Caco-2 (cell line): ENCODE measurements around the gene RETREG1. TPM values are rescaled to one million over a fixed set of nuclear protein-coding genes. Genes with fewer than 3 reads are reported as not detected.

Experiments
- BruUV-seq: library from RNA; stranded (reverse); fragments of 400-500 nt; replicated peaks from 2 replicates; lab custom pipeline; 2021; lab: Mats Ljungman, UMichigan
- CTCF ChIA-PET: fragments of 300-600 bp; sonication (Branson Sonifier 250); formaldehyde crosslinking; loops from one replicate; lab custom pipeline; 2022; ENCODE audit warnings: antibody characterized with exemption; lab: Charles Lee
- POLR2A ChIA-PET: fragments of 300-600 bp; sonication (Branson Sonifier 250); formaldehyde crosslinking; loops from one replicate; lab custom pipeline; 2022; ENCODE audit warnings: antibody characterized with exemption; lab: Charles Lee
- DNase-seq, 2 experiments: peaks; one replicate each; pipeline versions ENCODE4 v3.0.0 to v3.0.0-alpha.2; 2020 to 2022
- H3K27me3 ChIP-seq: replicated peaks from 2 replicates; pipeline ENCODE4 v1.6.0; 2011; ENCODE audit warnings: low read length; ENCODE audit not compliant: control insufficient read depth, insufficient read depth
- H3K36me3 ChIP-seq: 2 replicates; pipeline ENCODE4 v1.5.1; 2011; ENCODE audit warnings: low read length; ENCODE audit not compliant: control insufficient read depth, insufficient read depth
- H3K4me1 ChIP-seq: fragments of 250-450 bp; sonication (Bioruptor Pico); 2 replicates; pipeline ENCODE4 v1.5.1; 2020; ENCODE audit warnings: mild to moderate bottlenecking
- H3K4me3 ChIP-seq: 2 replicates; pipeline ENCODE4 v1.5.1; 2011; ENCODE audit warnings: low read depth, mild to moderate bottlenecking, control low read depth, low read length
- H3K9me3 ChIP-seq: fragments of 250-450 bp; sonication (Bioruptor Pico); 2 replicates; pipeline ENCODE4 v1.5.1; 2020; ENCODE audit warnings: mild to moderate bottlenecking, moderate library complexity
- H3K27ac Mint-ChIP-seq: one replicate; pipeline ENCODE4 v1.8.0; 2022; ENCODE audit warnings: mixed read lengths; ENCODE audit not compliant: unreplicated experiment
- H3K27me3 Mint-ChIP-seq: one replicate; pipeline ENCODE4 v1.8.0; 2022; ENCODE audit warnings: mixed read lengths; ENCODE audit not compliant: insufficient read depth, unreplicated experiment
- H3K36me3 Mint-ChIP-seq: one replicate; pipeline ENCODE4 v1.8.0; 2022; ENCODE audit warnings: mild to moderate bottlenecking, mixed read lengths; ENCODE audit not compliant: insufficient read depth, unreplicated experiment
- H3K4me1 Mint-ChIP-seq: one replicate; pipeline ENCODE4 v1.8.0; 2022; ENCODE audit warnings: low read depth, mixed read lengths; ENCODE audit not compliant: unreplicated experiment
- H3K4me3 Mint-ChIP-seq: one replicate; pipeline ENCODE4 v1.8.0; 2022; ENCODE audit warnings: mild to moderate bottlenecking, moderate library complexity, mixed read lengths; ENCODE audit not compliant: unreplicated experiment
- H3K9me3 Mint-ChIP-seq: one replicate; pipeline ENCODE4 v1.8.0; 2022; ENCODE audit warnings: mixed read lengths; ENCODE audit not compliant: unreplicated experiment
- CTCF ChIP-seq, 2 experiments: fragments of 200-600 bp in 1 of 2; IDR thresholded peaks; 1 replicate in 1 of 2; 2 replicates in 1 of 2; pipeline versions ENCODE4 v1.5.1 to v1.8.0; 2011 to 2022; ENCODE audit warnings: antibody characterized with exemption in 1 of 2, control low read depth in 1 of 2, inconsistent platforms in 1 of 2, low read depth in 1 of 2, low read length in 1 of 2, mild to moderate bottlenecking in 1 of 2, moderate library complexity in 1 of 2; ENCODE audit not compliant: insufficient read depth in 1 of 2, severe bottlenecking in 1 of 2, unreplicated experiment in 1 of 2
- intact Hi-C: fragments of 100-400 bp; cut with micrococcal nuclease; formaldehyde crosslinking; loops from one replicate; pipeline ENCODE4 v1.10.0; 2022; ENCODE audit not compliant: unreplicated experiment
- total RNA-seq: library from RNA; stranded (reverse); gene quantifications from 2 replicates; pipeline ENCODE4 v1.2.3, GENCODE V29; 2022

Gene RETREG1
- total RNA-seq, 1 experiment from 2014 or later: 15.1 TPM

DNA sequence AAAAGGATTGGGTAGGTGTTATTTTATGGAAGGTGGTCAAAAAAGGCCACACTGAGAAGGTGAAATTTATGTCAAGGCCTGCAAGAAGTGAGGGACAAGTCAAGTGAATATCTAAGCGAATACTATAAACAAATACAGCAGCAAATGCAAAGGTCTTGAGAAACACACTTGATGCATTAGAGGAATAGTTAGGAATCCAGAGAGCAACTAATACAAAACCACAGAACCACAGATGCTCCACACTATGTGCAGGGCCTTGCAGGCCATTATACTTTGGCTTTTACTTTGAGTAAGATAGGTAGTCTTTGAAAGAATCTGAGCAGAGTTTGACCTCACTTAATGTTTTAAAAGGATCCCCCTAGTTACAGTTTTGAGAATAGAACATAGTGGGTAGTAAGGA is 155.8 kb downstream of the RETREG1 start:
- ChIA-PET POLR2A (no interaction called here), CTCF (no interaction called here)
- no peak overlapping the region for H3K4me3 ChIP-seq
- H3K9me3 ChIP-seq: no peaks in the 10 kb centered on the region
- peaks cover 6% of the 10 kb centered on the region for H3K36me3 ChIP-seq
- intact Hi-C loops: loop anchor here (1.0 kb wide), 1 partner anchor 742 kb away; no protein-coding TSS in a partner anchor
- peaks cover 46% of the 10 kb centered on the region for H3K4me1 Mint-ChIP-seq
- no peaks in the 10 kb centered on the region for H3K27me3 Mint-ChIP-seq
- H3K27me3 ChIP-seq: no peaks in the 10 kb centered on the region
- H3K4me3 Mint-ChIP-seq: no peak overlapping the region
- H3K27ac Mint-ChIP-seq: peak overlapping the region; percentile 7
- H3K36me3 Mint-ChIP-seq: peaks cover 79% of the 10 kb centered on the region
- DNase-seq: no peak
- peaks cover 15% of the 10 kb centered on the region; the same call in 1 of the 2 replicates for H3K4me1 ChIP-seq
- no TSS peak for BruUV-seq
- no peak for TF ChIP-seq CTCF (IDR thresholded peaks at IDR 0.05; ENCODE audit: insufficient read depth in 1 of 2, low read depth in 1 of 2, low read length in 1 of 2, severe bottlenecking in 1 of 2, unreplicated experiment in 1 of 2)
- no peaks in the 10 kb centered on the region for H3K9me3 Mint-ChIP-seq

- H3K36me3 Mint-ChIP-seq: peaks cover 81% of the 10 kb centered on the region
- peaks cover 6% of the 10 kb centered on the region for H3K36me3 ChIP-seq
These were observed 157.3 kb downstream of the RETREG1 start for GRCh38 chr5:16459451-16459850.

DNA sequence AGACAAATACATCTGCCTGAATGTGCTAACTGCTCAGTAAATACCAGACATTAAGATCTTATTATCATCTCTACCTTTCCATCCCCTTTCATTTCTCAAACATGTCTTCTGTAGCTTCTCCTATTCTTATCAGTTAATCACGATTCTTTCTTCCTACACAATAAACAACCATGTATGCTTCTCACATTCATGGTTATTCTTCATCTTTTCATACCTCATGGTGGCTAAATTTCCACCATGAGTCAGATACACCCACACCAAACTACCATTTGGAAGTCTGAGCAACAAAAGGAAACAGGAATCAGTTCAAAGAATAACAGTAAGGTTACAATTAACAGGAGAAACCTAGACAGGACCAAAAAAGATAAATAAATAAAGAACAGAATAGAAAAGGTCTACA is 158.9 kb downstream of the RETREG1 start:
- H3K4me1 Mint-ChIP-seq: peaks cover 33% of the 10 kb centered on the region
- H3K36me3 ChIP-seq: peaks cover 6% of the 10 kb centered on the region
- no peak overlapping the region for H3K4me3 ChIP-seq
- intact Hi-C loops: loop anchor here (5.0 to 10.0 kb wide), 2 partner anchors 126 to 213 kb away; no protein-coding TSS in a partner anchor
- H3K27ac Mint-ChIP-seq: no peak overlapping the region
- no peak for TF ChIP-seq CTCF (IDR thresholded peaks at IDR 0.05; ENCODE audit: insufficient read depth in 1 of 2, low read depth in 1 of 2, low read length in 1 of 2, severe bottlenecking in 1 of 2, unreplicated experiment in 1 of 2)
- CTCF ChIA-PET: interaction anchor here (0.6 to 4.0 kb wide), 5 partner anchors 20 to 297 kb away, joined by 3 to 51 read pairs (median 6); no protein-coding TSS in a partner anchor
- no peaks in the 10 kb centered on the region for H3K9me3 ChIP-seq
- POLR2A ChIA-PET: no interaction called here
- H3K27me3 Mint-ChIP-seq: no peaks in the 10 kb centered on the region
- no TSS peak for BruUV-seq
- peaks cover 15% of the 10 kb centered on the region; the same call in 1 of the 2 replicates for H3K4me1 ChIP-seq
- H3K27me3 ChIP-seq: no peaks in the 10 kb centered on the region
- H3K9me3 Mint-ChIP-seq: no peaks in the 10 kb centered on the region
- no peak overlapping the region for H3K4me3 Mint-ChIP-seq
- peaks cover 82% of the 10 kb centered on the region for H3K36me3 Mint-ChIP-seq
- DNase-seq: no peak

More at GRCh38 chr5:16459451-16459850, 157.3 kb downstream of the RETREG1 start:
- Mint-ChIP-seq H3K4me3 (no peak overlapping the region), H3K27me3 (no peaks in the 10 kb centered on the region), H3K4me1 (peaks cover 42% of the 10 kb centered on the region), H3K9me3 (no peaks in the 10 kb centered on the region), H3K27ac (no peak overlapping the region)
- H3K9me3 ChIP-seq: no peaks in the 10 kb centered on the region
- TF ChIP-seq CTCF (IDR thresholded peaks at IDR 0.05; ENCODE audit: insufficient read depth in 1 of 2, low read depth in 1 of 2, low read length in 1 of 2, severe bottlenecking in 1 of 2, unreplicated experiment in 1 of 2): no peak
- intact Hi-C loops: loop anchor here (5.0 to 10.0 kb wide), 2 partner anchors 127 to 215 kb away; no protein-coding TSS in a partner anchor
- no peaks in the 10 kb centered on the region for H3K27me3 ChIP-seq
- POLR2A ChIA-PET: interaction anchor here (0.9 kb wide), 1 partner anchor 24 kb away, joined by 3 read pairs; no protein-coding TSS in a partner anchor
- CTCF ChIA-PET: interaction anchor here (0.6 kb wide), 1 partner anchor 640 kb away, joined by 3 read pairs; no protein-coding TSS in a partner anchor
- no TSS peak for BruUV-seq
- peaks cover 15% of the 10 kb centered on the region; the same call in 1 of the 2 replicates for H3K4me1 ChIP-seq
- no peak overlapping the region for H3K4me3 ChIP-seq
- DNase-seq: no peak
